Testis (tissue), 3 donors: ENCODE measurements around the gene SARDH. TPM values are rescaled to one million over a fixed set of nuclear protein-coding genes. Genes with fewer than 3 reads are reported as not detected.

Experiments used
- DNase-seq: peaks from one replicate; pipeline ENCODE4 v3.0.0-alpha.2; 2019
- H3K27ac ChIP-seq, 2 donors: fragments of 200-600 bp; sonication (generic); one replicate each; pipeline ENCODE4 v1.5.1; 2019
- H3K27me3 ChIP-seq: fragments of 200-600 bp; sonication (generic); one replicate; pipeline ENCODE4 v1.5.1; 2019
- H3K36me3 ChIP-seq: fragments of 200-600 bp; sonication (generic); one replicate; pipeline ENCODE4 v1.5.1; 2017; ENCODE audit warnings: low read depth; ENCODE audit errors: missing control alignments
- H3K4me1 ChIP-seq: fragments of 200-600 bp; sonication (generic); one replicate; pipeline ENCODE4 v1.5.1; 2019
- H3K4me3 ChIP-seq, 2 donors: fragments of 200-600 bp; sonication (generic); one replicate each; pipeline ENCODE4 v1.5.1; 2017 to 2019
- H3K9me3 ChIP-seq: fragments of 200-600 bp; sonication (generic); one replicate; pipeline ENCODE4 v1.5.1; 2017
- POLR2A ChIP-seq: fragments of 450-650 bp; IDR thresholded peaks from one replicate; pipeline ENCODE4 v1.6.1; 2017; ENCODE audit warnings: antibody characterized with exemption, mild to moderate bottlenecking, moderate library complexity
- WGBS, 2 donors: methylation state at CpG; one replicate each; pipeline ENCODE4 v1.1.5; 2018; 5-methylcytosine and 5-hydroxymethylcytosine counted together
- intact Hi-C: fragments of 100-400 bp; cut with DNase I; formaldehyde crosslinking; loops from one replicate; pipeline ENCODE4 v1.15.1; 2023; ENCODE audit warnings: low total_unique reads
- polyA plus RNA-seq: library from polyadenylated mRNA; stranded (reverse); fragments of 350-450 nt; fragmentation: Illumina TruSeq; extraction: RNeasy Lipid Tissue Mini Kit (QIAGEN cat#74804); gene quantifications from one replicate; pipeline ENCODE4 v1.2.3, GENCODE V29; 2014; ENCODE audit warnings: low read depth, low replicate concordance; ENCODE audit not compliant: insufficient read depth
- total RNA-seq, 2 donors: library from RNA; depleted of rRNA; stranded (reverse); fragments of >200 nt; gene quantifications; one replicate each; pipeline ENCODE4 v1.2.3, GENCODE V29; 2016
- TF ChIP-seq, protein P1 (sequence below), 3 experiments: fragments of 450-650 bp in 2 of 3; fragments of 200-600 bp in 1 of 3; sonication (generic) in 1 of 3; IDR thresholded peaks; one replicate each; pipeline ENCODE4 v1.5.1; 2016 to 2019; ENCODE audit warnings: antibody characterized with exemption in 3 of 3, mild to moderate bottlenecking in 2 of 3, moderate library complexity in 1 of 3

SARDH gene
- total and polyA plus RNA-seq, 3 donors from 2014 or later, result 2.6 to 7.2 (median 5.1) TPM

DNA sequence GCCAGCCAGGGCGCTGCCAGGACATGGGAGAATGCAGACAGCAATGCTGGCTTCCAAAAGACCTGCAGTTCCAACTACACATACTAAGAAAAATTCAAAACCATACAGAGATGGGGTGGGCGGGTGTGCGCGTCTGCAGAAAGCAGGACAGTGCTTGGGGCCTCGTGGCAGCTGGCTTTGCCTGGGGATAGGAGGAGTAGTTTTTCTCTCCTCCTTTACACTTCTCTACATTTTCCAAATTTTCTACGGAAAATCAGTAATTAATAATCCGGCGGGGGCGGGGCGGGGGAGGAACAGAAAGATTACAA lies 43.6 kb upstream of the SARDH start:
- intact Hi-C loops, result no loop called here
- DNase-seq, result no peak
- H3K36me3 ChIP-seq, result no peaks in the 10 kb centered on the region
- H3K27me3 ChIP-seq, result no peaks in the 10 kb centered on the region
- TF ChIP-seq, protein P1, sequence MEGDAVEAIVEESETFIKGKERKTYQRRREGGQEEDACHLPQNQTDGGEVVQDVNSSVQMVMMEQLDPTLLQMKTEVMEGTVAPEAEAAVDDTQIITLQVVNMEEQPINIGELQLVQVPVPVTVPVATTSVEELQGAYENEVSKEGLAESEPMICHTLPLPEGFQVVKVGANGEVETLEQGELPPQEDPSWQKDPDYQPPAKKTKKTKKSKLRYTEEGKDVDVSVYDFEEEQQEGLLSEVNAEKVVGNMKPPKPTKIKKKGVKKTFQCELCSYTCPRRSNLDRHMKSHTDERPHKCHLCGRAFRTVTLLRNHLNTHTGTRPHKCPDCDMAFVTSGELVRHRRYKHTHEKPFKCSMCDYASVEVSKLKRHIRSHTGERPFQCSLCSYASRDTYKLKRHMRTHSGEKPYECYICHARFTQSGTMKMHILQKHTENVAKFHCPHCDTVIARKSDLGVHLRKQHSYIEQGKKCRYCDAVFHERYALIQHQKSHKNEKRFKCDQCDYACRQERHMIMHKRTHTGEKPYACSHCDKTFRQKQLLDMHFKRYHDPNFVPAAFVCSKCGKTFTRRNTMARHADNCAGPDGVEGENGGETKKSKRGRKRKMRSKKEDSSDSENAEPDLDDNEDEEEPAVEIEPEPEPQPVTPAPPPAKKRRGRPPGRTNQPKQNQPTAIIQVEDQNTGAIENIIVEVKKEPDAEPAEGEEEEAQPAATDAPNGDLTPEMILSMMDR (IDR thresholded peaks at IDR 0.05), result no peak
- TF ChIP-seq POLR2A, result no peak
- H3K9me3 ChIP-seq, result no peaks in the 10 kb centered on the region
- no peak overlapping the region for H3K4me3 ChIP-seq
- peaks cover 4% of the 10 kb centered on the region for H3K4me1 ChIP-seq
- no peak overlapping the region for H3K27ac ChIP-seq
- 94% methylated on average over 10 of the region's 10 CpGs for WGBS, 2 donors

DNA sequence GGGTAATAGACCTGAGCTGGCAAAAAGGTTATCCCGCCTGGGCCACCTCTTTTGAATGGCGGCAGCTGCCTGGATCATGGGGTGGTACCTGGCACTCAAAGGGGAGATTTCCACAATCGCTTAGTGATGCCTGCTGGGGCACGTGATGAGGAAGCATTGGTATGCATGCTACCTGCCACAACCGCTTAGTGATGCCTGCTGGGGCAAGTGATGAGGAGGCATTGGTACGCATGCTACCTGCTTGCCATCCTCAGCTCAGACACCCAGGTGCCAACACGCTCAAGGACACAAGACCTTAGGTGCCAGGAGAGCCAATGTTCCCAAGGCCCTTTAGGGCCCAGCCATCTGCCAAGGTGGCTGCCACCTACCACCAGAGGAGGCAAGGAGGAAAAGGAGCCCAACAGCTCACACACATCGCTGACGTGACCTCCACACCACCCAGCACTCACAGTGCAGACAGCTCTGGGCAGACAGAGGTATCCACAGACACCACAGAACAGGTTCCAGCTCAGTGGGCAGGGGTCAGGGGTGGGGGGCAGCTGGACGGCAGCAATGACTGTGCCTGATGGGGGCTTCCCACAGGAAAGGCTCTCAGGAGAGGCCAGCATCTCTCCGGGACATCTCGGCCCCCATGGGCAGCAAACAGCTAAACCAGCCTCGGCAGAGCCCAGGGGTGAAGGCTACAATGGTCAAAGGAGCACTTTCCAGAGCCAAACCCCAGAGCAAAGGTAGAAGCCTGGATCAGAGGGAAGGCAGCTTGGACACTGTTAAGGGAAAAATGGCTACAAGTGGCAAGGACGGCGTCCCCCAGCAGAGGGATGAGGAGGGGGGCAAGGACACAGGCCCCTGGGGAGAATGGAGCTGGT lies 43.0 kb upstream of the SARDH start:
- H3K9me3 ChIP-seq, result no peaks in the 10 kb centered on the region
- TF ChIP-seq POLR2A, result no peak
- TF ChIP-seq, protein P1 (IDR thresholded peaks at IDR 0.05), result no peak
- H3K27ac ChIP-seq, result no peak overlapping the region
- DNase-seq, result no peak
- 91 to 93% methylated on average over 11 to 15 of the region's 15 CpGs for WGBS, 2 donors
- no peak overlapping the region for H3K4me3 ChIP-seq
- H3K4me1 ChIP-seq, result peaks cover 4% of the 10 kb centered on the region
- no peaks in the 10 kb centered on the region for H3K27me3 ChIP-seq
- H3K36me3 ChIP-seq, result no peaks in the 10 kb centered on the region
- intact Hi-C loops, result no loop called here

DNA sequence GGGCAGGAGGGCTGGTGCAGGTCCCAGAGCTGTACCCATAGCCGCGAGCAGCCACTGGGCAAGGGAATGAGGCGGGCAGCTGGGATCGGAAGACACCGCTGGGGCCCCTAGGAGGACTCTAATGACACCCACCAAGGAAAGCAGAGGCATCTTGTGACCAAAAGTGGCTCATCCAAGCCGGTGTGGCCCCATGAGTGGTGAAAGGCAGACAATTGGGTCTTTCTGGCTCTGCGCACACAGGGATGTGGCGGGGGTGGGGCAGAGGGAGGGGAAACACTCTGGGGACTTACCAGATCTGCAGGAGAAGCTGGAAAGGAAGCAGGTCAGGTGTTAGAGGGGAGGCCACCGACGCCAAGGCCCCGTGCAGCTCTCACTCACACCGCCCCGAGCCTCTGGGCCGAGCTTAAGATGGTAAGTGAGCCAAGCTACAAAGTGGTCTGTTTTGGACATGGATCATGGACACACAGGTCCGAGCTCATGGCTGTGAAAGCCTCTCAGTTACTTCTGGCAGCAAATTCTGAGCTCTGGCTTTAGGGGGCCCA lies 42.3 kb upstream of the SARDH start:
- no peaks in the 10 kb centered on the region for H3K36me3 ChIP-seq
- WGBS, 2 donors, result 91 to 96% methylated on average over 15 of the region's 15 CpGs
- H3K9me3 ChIP-seq, result no peaks in the 10 kb centered on the region
- intact Hi-C loops, result no loop called here
- peaks cover 4% of the 10 kb centered on the region for H3K4me1 ChIP-seq
- H3K4me3 ChIP-seq, result no peak overlapping the region
- H3K27me3 ChIP-seq, result no peaks in the 10 kb centered on the region
- no peak overlapping the region for H3K27ac ChIP-seq
- no peak for DNase-seq
- TF ChIP-seq POLR2A, result no peak
- TF ChIP-seq, protein P1 (IDR thresholded peaks at IDR 0.05), result no peak

DNA sequence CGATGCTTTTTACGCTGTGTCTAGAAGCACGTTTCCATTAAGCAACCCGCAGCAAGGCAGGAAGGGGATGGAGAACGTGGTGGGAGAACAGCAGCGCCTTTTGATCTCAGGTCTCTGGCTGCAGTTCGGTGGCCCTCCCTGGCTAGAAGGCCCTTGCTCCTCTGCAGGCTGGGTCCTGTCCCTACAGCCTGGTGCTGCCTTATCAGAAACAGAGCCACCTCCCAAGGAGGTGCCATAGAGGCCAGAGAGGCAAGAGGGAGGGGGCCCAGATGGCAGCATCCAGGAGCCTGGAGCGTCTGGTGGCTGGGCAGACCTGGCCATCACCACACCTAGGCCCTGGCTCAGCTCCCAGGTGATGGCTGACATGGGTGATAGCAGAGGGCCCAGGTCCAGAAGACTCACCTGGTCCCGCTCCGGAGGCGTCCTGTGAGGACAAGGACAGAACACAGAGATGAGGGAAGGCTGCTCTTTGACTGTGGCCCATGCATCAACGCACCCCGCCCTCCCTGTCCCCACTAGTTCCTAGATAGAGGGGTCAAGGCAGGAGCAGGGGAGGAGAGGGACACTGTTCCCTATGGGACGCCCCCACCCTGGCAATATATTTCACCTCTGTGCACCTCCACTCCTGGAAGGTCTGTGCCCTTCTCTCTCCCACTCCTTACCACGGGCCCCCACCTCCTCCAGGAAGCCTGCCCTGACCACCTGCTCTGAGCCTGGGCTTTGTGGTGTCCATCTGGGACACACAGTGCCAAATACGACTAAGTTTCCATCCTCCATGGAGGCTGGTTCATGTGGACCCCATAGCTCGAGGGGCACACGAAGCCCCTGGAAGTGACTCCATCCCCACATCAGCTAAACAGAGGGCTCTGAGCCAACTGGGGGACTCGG lies 41.6 kb upstream of the SARDH start:
- no peaks in the 10 kb centered on the region for H3K27me3 ChIP-seq
- intact Hi-C loops, result no loop called here
- H3K4me1 ChIP-seq, result peaks cover 4% of the 10 kb centered on the region
- H3K36me3 ChIP-seq, result no peaks in the 10 kb centered on the region
- H3K27ac ChIP-seq, result no peak overlapping the region
- no peak overlapping the region for H3K4me3 ChIP-seq
- 73 to 82% methylated on average over 8 to 19 of the region's 19 CpGs for WGBS, 2 donors
- no peaks in the 10 kb centered on the region for H3K9me3 ChIP-seq
- TF ChIP-seq POLR2A, result no peak
- TF ChIP-seq, protein P1 (IDR thresholded peaks at IDR 0.05), result no peak
- DNase-seq, result no peak
